Chondrocyte (in vitro differentiated cells): ENCODE data around the gene NRROS. TPM values are rescaled to one million over a fixed set of nuclear protein-coding genes. Genes with fewer than 3 reads are reported as not detected.
"Not testable (repeated sequence)": the region's sequence is repeated elsewhere in the genome, so short reads cannot be mapped to it uniquely, and the experiment has no call there.

Experiments
- DNase-seq: peaks from one replicate; pipeline ENCODE4 v3.0.0; 2021; ENCODE audit warnings: mixed read lengths, low spot score
- H3K27ac Mint-ChIP-seq: one replicate; pipeline ENCODE4 v1.8.0; 2021; ENCODE audit warnings: mild to moderate bottlenecking, moderate library complexity, mixed read lengths; ENCODE audit not compliant: unreplicated experiment
- H3K27me3 Mint-ChIP-seq: 2 replicates; pipeline ENCODE4 v1.8.0; 2021; ENCODE audit warnings: low read depth, mixed read lengths
- H3K36me3 Mint-ChIP-seq: 2 replicates; pipeline ENCODE4 v1.8.0; 2021; ENCODE audit warnings: low read depth, mixed read lengths
- H3K4me1 Mint-ChIP-seq: 2 replicates; pipeline ENCODE4 v1.8.0; 2021; ENCODE audit warnings: low read depth, mild to moderate bottlenecking, mixed read lengths
- H3K4me3 Mint-ChIP-seq: one replicate; pipeline ENCODE4 v1.8.0; 2021; ENCODE audit warnings: mild to moderate bottlenecking, moderate library complexity, mixed read lengths; ENCODE audit not compliant: unreplicated experiment
- H3K9me3 Mint-ChIP-seq: 2 replicates; pipeline ENCODE4 v1.8.0; 2021; ENCODE audit warnings: low read depth, mixed read lengths
- total RNA-seq: library from RNA; stranded (reverse); gene quantifications from 3 replicates; pipeline ENCODE4 v1.2.1, GENCODE V29; 2021
- TF ChIP-seq, protein P1 (sequence below): fragments of 200-600 bp; sonication (generic); IDR thresholded peaks from 2 replicates; pipeline ENCODE4 v1.5.0; 2021; ENCODE audit warnings: antibody characterized with exemption, mild to moderate bottlenecking, moderate library complexity

NRROS gene
- total RNA-seq, 1 donor from 2014 or later = 0.50 TPM

DNA sequence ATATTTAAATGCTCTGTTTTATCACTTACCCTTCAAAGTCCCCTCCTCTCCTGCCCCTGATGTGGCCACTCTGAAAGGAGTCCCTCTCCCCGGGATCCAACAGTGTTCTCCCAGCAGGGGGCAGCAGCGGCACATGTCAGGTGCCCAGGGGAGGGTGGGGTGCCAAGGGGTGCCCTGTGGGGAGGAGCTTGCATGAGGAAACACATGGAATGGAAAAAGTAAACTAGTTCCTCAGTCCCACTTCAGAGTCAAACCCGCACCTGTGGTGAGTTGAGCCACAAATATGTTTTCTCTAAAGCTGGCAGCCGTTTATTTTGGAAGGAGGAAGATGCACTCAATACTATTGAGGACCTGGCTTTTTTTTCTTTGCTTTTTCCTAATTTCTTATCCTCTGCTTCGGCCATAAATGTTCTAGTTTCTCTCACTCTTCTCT, 30.1 kb upstream of the NRROS start:
- TF ChIP-seq, protein P1, sequence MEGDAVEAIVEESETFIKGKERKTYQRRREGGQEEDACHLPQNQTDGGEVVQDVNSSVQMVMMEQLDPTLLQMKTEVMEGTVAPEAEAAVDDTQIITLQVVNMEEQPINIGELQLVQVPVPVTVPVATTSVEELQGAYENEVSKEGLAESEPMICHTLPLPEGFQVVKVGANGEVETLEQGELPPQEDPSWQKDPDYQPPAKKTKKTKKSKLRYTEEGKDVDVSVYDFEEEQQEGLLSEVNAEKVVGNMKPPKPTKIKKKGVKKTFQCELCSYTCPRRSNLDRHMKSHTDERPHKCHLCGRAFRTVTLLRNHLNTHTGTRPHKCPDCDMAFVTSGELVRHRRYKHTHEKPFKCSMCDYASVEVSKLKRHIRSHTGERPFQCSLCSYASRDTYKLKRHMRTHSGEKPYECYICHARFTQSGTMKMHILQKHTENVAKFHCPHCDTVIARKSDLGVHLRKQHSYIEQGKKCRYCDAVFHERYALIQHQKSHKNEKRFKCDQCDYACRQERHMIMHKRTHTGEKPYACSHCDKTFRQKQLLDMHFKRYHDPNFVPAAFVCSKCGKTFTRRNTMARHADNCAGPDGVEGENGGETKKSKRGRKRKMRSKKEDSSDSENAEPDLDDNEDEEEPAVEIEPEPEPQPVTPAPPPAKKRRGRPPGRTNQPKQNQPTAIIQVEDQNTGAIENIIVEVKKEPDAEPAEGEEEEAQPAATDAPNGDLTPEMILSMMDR = peak; percentile 99
- peaks cover 5% of the 10 kb centered on the region for H3K27me3 Mint-ChIP-seq
- H3K4me3 Mint-ChIP-seq = no peak overlapping the region
- peaks cover 5% of the 10 kb centered on the region for H3K4me1 Mint-ChIP-seq
- DNase-seq = no peak
- H3K36me3 Mint-ChIP-seq = no peaks in the 10 kb centered on the region
- H3K27ac Mint-ChIP-seq = peak overlapping the region; percentile 57
- no peaks in the 10 kb centered on the region for H3K9me3 Mint-ChIP-seq

DNA sequence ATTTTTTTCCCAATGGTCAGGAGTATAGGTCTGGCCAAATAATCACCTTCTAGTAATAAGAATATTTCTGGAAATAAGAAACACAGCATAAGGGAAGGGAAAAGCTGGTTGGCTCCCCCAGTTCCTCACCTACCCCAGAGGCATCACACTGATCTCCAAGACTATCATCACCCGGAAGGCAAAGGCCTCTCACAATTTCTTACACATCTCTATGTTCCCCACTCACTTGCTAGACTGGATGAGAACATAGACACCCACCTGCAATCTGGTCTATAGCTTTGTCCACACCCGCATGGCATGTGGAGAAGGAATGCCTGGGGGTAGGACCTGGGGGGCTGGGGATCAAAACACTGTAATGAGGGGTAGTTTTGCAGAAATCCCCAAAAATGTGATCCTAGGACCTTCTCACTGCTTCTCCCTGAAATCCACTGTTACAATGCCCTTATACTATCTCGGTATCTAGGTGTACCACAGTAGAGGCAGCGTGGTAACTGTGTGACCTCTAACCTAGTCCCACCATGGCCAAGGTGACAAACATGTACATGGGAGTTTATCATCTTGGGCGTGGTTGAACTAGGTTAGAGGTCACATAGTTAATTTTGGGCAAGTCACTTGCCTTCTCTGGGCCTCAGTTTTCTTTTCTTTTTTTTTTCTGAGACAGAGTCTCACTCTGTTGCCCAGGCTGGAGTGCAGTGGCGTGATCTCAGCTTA, 29.5 kb upstream of the NRROS start:
- Mint-ChIP-seq H3K4me1 (peaks cover 5% of the 10 kb centered on the region), H3K27me3 (peaks cover 3% of the 10 kb centered on the region), H3K9me3 (no peaks in the 10 kb centered on the region), H3K36me3 (no peaks in the 10 kb centered on the region), H3K27ac (no peak overlapping the region), H3K4me3 (no peak overlapping the region)
- DNase-seq = no peak
- TF ChIP-seq, protein P1 = no peak

DNA sequence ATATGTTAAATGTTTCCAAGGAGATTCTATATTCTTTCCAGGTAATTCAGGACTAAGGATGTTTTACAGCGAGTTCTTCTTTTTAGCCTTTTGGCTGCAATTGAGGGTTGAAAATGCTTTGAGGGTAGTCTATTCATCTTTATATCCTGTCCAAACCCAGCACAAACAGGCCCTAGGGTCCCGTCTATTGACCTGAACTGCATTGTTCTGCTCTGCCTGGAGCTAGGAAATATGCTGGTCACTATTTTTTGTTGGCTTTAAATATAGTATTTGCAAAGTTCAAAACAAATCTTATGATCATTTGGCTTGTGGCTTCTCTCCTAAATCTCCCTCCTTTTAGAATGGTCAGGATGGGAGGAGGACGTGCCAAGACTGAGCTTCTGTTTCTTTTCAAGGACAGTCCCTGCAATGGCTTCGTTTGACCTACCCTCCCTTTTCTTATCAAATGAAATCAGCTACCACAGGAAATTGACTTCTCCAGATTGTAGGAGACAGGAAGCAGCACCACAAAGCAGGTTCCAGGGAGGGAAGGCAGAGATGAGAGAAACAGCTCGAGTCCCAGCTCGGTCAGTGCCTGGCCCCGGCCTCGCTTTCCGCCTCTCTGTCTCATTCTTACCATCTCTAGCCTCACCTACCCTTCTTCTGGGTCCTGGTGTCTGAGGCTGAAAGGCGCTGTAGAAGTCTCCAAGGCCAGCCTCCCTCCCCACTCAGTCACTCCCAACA, 27.6 kb upstream of the NRROS start:
- H3K27me3 Mint-ChIP-seq = no peaks in the 10 kb centered on the region
- peak overlapping the region; percentile 27 for H3K27ac Mint-ChIP-seq
- no peak overlapping the region for H3K4me3 Mint-ChIP-seq
- DNase-seq = no peak
- no peaks in the 10 kb centered on the region for H3K9me3 Mint-ChIP-seq
- peaks cover 5% of the 10 kb centered on the region for H3K4me1 Mint-ChIP-seq
- TF ChIP-seq, protein P1 = no peak
- H3K36me3 Mint-ChIP-seq = no peaks in the 10 kb centered on the region

DNA sequence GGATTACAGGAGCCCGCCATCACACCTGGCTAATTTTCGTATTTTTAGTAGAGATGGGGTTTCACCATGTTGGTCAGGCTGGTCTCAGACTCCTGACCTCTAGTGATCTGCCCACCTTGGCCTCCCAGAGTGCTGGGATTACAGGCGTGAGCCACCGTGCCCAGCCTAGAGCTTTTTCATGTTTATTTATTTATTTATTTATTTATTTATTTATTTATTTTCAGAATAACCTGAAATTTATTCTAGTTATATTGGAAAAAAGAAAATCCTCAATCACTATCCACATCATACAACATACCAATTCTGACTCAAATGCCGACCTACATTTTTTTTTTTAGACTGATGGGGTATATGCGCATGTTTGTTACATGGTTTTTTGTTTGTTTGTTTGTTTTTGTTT, 24.3 kb upstream of the NRROS start:
- H3K4me3 Mint-ChIP-seq, H3K9me3 Mint-ChIP-seq, H3K27ac Mint-ChIP-seq, H3K4me1 Mint-ChIP-seq, DNase-seq, H3K27me3 Mint-ChIP-seq, H3K36me3 Mint-ChIP-seq: not testable (repeated sequence)

DNA sequence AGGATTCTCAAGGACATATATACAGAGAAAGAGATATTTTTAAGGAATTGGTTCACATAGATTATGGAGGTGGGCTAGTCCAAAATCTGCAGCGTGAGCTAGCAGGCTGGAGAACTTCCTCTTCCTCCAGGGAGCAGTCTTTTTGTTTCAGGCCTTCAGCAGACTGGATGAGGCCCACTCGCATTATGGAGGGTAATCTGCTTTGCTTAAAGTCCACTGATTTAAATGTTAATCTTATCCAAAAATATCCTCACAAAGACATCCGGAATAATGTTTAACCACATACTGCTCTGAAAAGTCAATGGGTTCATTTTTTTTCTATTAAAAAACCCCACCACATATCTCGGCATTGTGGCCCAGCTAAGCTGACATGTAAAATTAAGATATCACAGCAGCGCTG, 22.2 kb upstream of the NRROS start:
- H3K9me3 Mint-ChIP-seq = no peaks in the 10 kb centered on the region
- H3K27me3 Mint-ChIP-seq = peaks cover 3% of the 10 kb centered on the region
- TF ChIP-seq, protein P1 = no peak
- H3K27ac Mint-ChIP-seq = no peak overlapping the region
- H3K4me1 Mint-ChIP-seq = peaks cover 5% of the 10 kb centered on the region
- H3K36me3 Mint-ChIP-seq = no peaks in the 10 kb centered on the region
- H3K4me3 Mint-ChIP-seq = no peak overlapping the region
- no peak for DNase-seq
